ENCODE measurements around the gene APBA1.

Gene APBA1

DNA sequence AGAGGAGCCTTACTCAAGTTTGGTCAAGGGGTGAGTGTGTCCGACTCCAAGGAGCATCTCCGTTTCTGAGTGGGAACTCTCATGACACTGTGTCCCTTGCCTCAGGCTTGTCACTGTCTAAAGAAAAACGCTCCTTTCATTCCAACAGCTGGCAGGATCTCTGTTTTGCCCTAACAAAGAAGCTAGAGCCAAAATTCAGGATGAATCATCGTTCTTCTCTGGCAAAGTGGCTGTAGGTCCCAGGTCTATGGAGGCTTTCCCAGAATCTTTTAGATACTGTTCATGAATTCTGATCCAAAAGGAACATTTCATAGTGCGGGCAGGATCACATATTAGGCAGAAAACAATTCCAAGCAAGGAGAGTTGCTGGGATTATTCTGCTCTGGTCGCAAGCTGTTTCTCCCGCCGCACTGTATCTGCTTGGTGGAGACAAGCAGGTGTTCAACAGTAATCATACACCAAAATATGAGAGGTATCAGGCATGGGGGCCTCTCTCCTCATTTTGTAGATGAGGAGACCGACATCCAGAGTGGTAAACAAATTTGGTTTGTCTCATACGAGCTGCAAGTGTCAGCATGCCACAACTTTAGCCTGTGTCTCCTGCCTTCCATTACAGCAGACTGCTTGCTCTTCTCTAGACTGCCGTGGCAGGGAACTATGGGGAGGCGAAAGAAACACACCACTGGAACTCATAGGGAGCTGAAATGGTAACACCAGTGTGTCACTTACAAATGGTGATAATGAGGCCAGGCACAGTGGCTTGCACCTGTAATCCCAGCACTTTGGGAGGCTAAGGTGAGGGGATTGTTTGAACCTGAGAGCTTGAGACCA, 274.6 kb downstream of the APBA1 start:
- TF ChIP-seq, protein P1, sequence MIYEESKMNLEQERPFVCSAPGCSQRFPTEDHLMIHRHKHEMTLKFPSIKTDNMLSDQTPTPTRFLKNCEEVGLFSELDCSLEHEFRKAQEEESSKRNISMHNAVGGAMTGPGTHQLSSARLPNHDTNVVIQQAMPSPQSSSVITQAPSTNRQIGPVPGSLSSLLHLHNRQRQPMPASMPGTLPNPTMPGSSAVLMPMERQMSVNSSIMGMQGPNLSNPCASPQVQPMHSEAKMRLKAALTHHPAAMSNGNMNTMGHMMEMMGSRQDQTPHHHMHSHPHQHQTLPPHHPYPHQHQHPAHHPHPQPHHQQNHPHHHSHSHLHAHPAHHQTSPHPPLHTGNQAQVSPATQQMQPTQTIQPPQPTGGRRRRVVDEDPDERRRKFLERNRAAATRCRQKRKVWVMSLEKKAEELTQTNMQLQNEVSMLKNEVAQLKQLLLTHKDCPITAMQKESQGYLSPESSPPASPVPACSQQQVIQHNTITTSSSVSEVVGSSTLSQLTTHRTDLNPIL (CRISPR knock-in tag; IDR thresholded peaks at IDR 0.05; ENCODE audit: low read depth) = no peak
- TF ChIP-seq TOX (CRISPR knock-in tag; IDR thresholded peaks at IDR 0.05; ENCODE audit: borderline replicate concordance) = no peak
- TF ChIP-seq PPARA (CRISPR knock-in tag; IDR thresholded peaks at IDR 0.05; ENCODE audit: borderline replicate concordance) = no peak
- TF ChIP-seq, protein P2, sequence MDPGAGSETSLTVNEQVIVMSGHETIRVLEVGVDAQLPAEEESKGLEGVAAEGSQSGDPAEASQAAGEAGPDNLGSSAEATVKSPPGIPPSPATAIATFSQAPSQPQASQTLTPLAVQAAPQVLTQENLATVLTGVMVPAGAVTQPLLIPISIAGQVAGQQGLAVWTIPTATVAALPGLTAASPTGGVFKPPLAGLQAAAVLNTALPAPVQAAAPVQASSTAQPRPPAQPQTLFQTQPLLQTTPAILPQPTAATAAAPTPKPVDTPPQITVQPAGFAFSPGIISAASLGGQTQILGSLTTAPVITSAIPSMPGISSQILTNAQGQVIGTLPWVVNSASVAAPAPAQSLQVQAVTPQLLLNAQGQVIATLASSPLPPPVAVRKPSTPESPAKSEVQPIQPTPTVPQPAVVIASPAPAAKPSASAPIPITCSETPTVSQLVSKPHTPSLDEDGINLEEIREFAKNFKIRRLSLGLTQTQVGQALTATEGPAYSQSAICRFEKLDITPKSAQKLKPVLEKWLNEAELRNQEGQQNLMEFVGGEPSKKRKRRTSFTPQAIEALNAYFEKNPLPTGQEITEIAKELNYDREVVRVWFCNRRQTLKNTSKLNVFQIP (CRISPR knock-in tag; IDR thresholded peaks at IDR 0.05; ENCODE audit: borderline replicate concordance, low read depth) = no peak
- TF ChIP-seq, protein P3, sequence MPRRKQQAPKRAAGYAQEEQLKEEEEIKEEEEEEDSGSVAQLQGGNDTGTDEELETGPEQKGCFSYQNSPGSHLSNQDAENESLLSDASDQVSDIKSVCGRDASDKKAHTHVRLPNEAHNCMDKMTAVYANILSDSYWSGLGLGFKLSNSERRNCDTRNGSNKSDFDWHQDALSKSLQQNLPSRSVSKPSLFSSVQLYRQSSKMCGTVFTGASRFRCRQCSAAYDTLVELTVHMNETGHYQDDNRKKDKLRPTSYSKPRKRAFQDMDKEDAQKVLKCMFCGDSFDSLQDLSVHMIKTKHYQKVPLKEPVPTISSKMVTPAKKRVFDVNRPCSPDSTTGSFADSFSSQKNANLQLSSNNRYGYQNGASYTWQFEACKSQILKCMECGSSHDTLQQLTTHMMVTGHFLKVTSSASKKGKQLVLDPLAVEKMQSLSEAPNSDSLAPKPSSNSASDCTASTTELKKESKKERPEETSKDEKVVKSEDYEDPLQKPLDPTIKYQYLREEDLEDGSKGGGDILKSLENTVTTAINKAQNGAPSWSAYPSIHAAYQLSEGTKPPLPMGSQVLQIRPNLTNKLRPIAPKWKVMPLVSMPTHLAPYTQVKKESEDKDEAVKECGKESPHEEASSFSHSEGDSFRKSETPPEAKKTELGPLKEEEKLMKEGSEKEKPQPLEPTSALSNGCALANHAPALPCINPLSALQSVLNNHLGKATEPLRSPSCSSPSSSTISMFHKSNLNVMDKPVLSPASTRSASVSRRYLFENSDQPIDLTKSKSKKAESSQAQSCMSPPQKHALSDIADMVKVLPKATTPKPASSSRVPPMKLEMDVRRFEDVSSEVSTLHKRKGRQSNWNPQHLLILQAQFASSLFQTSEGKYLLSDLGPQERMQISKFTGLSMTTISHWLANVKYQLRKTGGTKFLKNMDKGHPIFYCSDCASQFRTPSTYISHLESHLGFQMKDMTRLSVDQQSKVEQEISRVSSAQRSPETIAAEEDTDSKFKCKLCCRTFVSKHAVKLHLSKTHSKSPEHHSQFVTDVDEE (CRISPR knock-in tag; IDR thresholded peaks at IDR 0.05) = no peak
- ATAC-seq = no peak

DNA sequence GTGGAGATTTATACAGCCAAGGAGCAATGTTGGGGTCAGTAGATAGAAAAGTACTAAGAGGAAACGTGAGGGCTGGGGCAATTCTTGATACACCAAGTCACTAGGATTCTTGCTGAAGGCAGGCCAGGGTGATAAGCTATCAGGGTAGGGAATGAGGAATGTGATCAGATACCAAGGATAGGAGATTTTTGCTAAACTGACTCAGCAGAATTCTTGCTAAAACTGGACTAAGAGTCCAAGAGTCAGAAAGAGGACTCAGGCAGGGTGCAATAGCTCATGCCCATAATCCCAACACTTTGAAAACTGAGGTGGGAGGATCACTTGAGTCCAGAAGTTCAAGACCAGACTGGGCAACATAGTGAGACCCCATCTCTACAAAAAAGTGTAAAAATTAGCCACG, 275.4 kb downstream of the APBA1 start:
- TF ChIP-seq ISL1 (CRISPR knock-in tag; IDR thresholded peaks at IDR 0.05) (no peak), RARB (CRISPR knock-in tag; IDR thresholded peaks at IDR 0.05) (no peak), ESRRG (CRISPR knock-in tag; IDR thresholded peaks at IDR 0.05) (no peak), SNAI2 (CRISPR knock-in tag; IDR thresholded peaks at IDR 0.05) (no peak), CSDC2 (CRISPR knock-in tag; IDR thresholded peaks at IDR 0.05) (no peak), OSR1 (CRISPR knock-in tag; IDR thresholded peaks at IDR 0.05) (no peak), BACH2 (CRISPR knock-in tag; IDR thresholded peaks at IDR 0.05; ENCODE audit: borderline replicate concordance) (no peak), ARNTL (CRISPR knock-in tag; IDR thresholded peaks at IDR 0.05; ENCODE audit: borderline replicate concordance, low read depth) (no peak), ZFP30 (CRISPR knock-in tag; IDR thresholded peaks at IDR 0.05) (no peak), GLIS3 (CRISPR knock-in tag; IDR thresholded peaks at IDR 0.05) (no peak)
- TF ChIP-seq, protein P4, sequence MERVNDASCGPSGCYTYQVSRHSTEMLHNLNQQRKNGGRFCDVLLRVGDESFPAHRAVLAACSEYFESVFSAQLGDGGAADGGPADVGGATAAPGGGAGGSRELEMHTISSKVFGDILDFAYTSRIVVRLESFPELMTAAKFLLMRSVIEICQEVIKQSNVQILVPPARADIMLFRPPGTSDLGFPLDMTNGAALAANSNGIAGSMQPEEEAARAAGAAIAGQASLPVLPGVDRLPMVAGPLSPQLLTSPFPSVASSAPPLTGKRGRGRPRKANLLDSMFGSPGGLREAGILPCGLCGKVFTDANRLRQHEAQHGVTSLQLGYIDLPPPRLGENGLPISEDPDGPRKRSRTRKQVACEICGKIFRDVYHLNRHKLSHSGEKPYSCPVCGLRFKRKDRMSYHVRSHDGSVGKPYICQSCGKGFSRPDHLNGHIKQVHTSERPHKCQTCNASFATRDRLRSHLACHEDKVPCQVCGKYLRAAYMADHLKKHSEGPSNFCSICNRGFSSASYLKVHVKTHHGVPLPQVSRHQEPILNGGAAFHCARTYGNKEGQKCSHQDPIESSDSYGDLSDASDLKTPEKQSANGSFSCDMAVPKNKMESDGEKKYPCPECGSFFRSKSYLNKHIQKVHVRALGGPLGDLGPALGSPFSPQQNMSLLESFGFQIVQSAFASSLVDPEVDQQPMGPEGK (CRISPR knock-in tag; IDR thresholded peaks at IDR 0.05; ENCODE audit: borderline replicate concordance) = no peak
- TF ChIP-seq, protein P2 (CRISPR knock-in tag; IDR thresholded peaks at IDR 0.05; ENCODE audit: borderline replicate concordance, low read depth) = no peak
- TF ChIP-seq, protein P3 (CRISPR knock-in tag; IDR thresholded peaks at IDR 0.05) = no peak
- TF ChIP-seq, protein P5, sequence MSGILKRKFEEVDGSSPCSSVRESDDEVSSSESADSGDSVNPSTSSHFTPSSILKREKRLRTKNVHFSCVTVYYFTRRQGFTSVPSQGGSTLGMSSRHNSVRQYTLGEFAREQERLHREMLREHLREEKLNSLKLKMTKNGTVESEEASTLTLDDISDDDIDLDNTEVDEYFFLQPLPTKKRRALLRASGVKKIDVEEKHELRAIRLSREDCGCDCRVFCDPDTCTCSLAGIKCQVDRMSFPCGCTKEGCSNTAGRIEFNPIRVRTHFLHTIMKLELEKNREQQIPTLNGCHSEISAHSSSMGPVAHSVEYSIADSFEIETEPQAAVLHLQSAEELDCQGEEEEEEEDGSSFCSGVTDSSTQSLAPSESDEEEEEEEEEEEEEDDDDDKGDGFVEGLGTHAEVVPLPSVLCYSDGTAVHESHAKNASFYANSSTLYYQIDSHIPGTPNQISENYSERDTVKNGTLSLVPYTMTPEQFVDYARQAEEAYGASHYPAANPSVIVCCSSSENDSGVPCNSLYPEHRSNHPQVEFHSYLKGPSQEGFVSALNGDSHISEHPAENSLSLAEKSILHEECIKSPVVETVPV (CRISPR knock-in tag; IDR thresholded peaks at IDR 0.05) = no peak
- ATAC-seq = no peak

All from SK-N-SH treated with all-trans-retinoic acid at 6 μM for 48 hours (cell line).